Measurements from ENCODE around the gene ROBO1. TPM values are rescaled to one million over a fixed set of nuclear protein-coding genes. Genes with fewer than 3 reads are reported as not detected.

The ROBO1 gene
- polyA plus RNA-seq, 1 donor, result 16.2 TPM

DNA sequence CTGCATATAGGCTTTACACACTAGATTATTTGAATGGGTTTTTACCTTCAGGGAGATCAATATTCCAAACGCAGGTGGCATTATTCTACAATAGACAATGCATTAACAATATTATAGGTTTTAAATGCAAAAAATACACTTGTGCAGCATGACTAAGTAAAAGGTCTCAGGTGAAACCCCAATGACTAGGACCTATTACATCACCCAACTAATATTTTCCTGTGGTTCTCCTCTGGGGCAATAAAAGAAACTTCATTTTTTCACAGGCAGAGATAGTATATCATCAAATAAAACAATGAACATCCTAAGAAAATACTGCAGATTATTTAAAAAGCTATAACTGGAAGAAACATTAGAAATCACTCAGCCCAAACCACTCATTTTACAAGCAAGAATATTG lies 375.3 kb downstream of the ROBO1 start:
- no peaks in the 10 kb centered on the region for H3K9me3 ChIP-seq (ENCODE audit: control insufficient read depth, low read depth, low read length)
- H3K27ac ChIP-seq (ENCODE audit: low read length), result no peak overlapping the region
- no peak for DNase-seq
- no peaks in the 10 kb centered on the region for H3K36me3 ChIP-seq (ENCODE audit: control insufficient read depth, insufficient read depth, low read length)
- no CpG with 5 or more reads among the region's 1 CpG for WGBS (ENCODE audit: insufficient coverage, low lambda C conversion rate)
- H3K27me3 ChIP-seq (ENCODE audit: control insufficient read depth, insufficient read depth, low read length), result no peaks in the 10 kb centered on the region
- H3K4me1 ChIP-seq (ENCODE audit: control insufficient read depth, insufficient read depth, low read length), result no peaks in the 10 kb centered on the region
- no peak overlapping the region for H3K4me3 ChIP-seq (ENCODE audit: low read length)

DNA sequence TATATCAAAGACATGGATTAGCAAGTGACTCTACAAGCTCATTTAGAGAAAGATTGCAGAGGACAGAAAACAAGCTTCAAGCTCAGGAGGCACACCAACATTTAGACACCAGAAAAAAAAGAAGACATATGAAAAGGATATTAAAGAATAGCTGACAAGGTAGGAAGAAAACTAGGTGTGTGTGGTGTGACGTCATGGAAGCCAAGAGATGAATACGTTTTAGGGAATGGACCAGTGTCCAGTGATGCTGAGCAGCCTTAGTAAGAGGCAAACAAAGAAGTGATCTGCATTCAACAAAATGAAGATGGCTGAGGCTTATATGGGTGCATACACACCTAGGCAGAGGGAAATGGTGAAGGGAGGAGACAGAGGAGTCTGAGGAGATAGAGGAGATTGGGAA lies 377.4 kb downstream of the ROBO1 start:
- no peaks in the 10 kb centered on the region for H3K36me3 ChIP-seq (ENCODE audit: control insufficient read depth, insufficient read depth, low read length)
- no peak overlapping the region for H3K27ac ChIP-seq (ENCODE audit: low read length)
- no peaks in the 10 kb centered on the region for H3K4me1 ChIP-seq (ENCODE audit: control insufficient read depth, insufficient read depth, low read length)
- WGBS (ENCODE audit: insufficient coverage, low lambda C conversion rate), result 80% methylated on average over 1 of the region's 2 CpGs
- no peak overlapping the region for H3K4me3 ChIP-seq (ENCODE audit: low read length)
- no peak for DNase-seq
- no peaks in the 10 kb centered on the region for H3K9me3 ChIP-seq (ENCODE audit: control insufficient read depth, low read depth, low read length)
- no peaks in the 10 kb centered on the region for H3K27me3 ChIP-seq (ENCODE audit: control insufficient read depth, insufficient read depth, low read length)

DNA sequence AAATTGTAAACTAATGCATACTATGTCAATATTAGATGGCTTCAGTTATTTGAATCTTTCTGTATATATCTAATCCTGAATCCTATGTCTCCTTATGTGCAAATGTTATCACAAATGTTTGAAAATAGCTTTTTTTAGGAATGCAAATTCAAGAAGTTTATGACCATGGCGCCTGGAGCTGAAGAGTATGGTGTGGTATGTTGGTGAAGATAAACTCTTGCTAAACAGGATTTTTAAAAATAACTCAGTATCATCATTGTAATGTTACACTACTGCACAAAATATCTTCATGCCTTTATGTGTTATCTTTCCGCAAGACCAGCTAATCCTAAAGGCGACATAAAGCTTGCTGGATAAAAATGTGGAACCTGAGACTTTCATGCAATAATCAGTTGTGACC lies 382.6 kb downstream of the ROBO1 start:
- H3K27ac ChIP-seq (ENCODE audit: low read length), result no peak overlapping the region
- no peaks in the 10 kb centered on the region for H3K4me1 ChIP-seq (ENCODE audit: control insufficient read depth, insufficient read depth, low read length)
- no peaks in the 10 kb centered on the region for H3K36me3 ChIP-seq (ENCODE audit: control insufficient read depth, insufficient read depth, low read length)
- 79% methylated on average over 2 of the region's 3 CpGs for WGBS (ENCODE audit: insufficient coverage, low lambda C conversion rate)
- H3K4me3 ChIP-seq (ENCODE audit: low read length), result no peak overlapping the region
- no peaks in the 10 kb centered on the region for H3K9me3 ChIP-seq (ENCODE audit: control insufficient read depth, low read depth, low read length)
- H3K27me3 ChIP-seq (ENCODE audit: control insufficient read depth, insufficient read depth, low read length), result no peaks in the 10 kb centered on the region
- DNase-seq, result no peak

DNA sequence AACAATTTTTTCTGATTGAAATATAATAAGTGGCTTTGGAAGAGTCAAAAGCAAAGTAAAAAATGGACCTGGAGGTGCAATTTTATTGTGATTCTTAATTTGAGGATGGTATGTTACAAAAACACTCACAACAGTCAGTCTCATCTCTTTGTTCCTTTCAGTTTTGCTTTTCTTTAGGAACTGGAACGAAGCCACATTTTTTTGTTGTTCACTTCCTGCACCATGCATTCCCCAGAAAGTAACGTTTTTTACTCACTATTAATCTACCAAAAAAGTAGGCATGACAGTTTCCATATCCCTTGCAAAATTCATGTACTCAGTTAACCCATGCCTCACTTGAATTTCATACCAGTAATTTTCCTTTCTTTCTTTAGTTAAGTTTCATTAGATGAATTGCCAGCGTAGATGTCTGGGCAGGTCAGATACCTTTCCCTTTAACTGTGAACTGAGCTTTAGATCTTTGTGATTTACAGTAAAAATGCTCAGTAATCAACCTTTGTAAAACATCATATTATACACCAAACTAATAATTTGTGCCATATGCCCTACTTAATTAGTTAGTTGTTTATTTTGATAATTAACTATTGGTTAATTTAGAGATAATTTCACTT lies 384.3 kb downstream of the ROBO1 start:
- DNase-seq, result no peak
- Histone ChIP-seq H3K4me3 (ENCODE audit: low read length) (no peak overlapping the region), H3K27me3 (ENCODE audit: control insufficient read depth, insufficient read depth, low read length) (no peaks in the 10 kb centered on the region), H3K4me1 (ENCODE audit: control insufficient read depth, insufficient read depth, low read length) (no peaks in the 10 kb centered on the region), H3K27ac (ENCODE audit: low read length) (no peak overlapping the region), H3K36me3 (ENCODE audit: control insufficient read depth, insufficient read depth, low read length) (no peaks in the 10 kb centered on the region), H3K9me3 (ENCODE audit: control insufficient read depth, low read depth, low read length) (no peaks in the 10 kb centered on the region)
- 43% methylated on average over 1 of the region's 3 CpGs for WGBS (ENCODE audit: insufficient coverage, low lambda C conversion rate)

DNA sequence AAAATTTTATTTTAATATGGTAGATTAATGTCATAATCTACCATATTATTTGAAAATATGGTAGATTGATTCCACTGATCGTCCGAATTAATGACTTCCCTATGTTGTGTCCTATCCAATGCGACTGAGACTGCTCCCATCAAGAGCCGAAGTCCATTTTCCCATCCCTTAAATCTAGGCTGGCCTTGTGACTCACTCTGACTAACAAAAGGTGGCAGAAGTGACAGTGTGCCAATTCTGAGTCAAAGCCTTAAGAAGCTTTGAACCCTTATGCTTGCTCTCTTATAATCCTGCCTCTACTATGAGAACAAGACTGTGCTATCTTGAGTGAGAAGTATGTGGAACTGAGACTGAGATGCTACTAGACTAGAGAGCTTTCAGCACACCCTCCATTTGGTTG lies 387.2 kb downstream of the ROBO1 start:
- no CpG with 5 or more reads among the region's 4 CpGs for WGBS (ENCODE audit: insufficient coverage, low lambda C conversion rate)

DNA sequence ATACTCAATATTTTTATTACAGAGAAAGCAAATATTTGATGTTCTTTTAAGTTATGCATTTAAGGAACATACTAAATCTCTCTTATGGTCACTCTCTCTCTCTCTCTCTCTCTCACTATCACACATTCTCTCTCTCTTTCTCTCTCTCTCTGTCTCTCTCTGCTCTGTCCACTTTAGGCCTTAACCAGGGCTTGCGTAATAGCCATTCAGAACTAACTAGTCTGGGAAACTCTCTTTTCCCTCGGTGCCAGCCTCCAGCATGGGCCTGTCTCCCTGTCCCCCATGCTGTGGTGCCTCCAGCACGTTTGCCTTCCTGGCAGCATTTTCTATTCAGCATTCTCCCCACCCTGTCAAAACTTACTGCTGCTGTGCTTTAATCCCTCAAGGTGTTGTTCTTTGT lies 389.7 kb downstream of the ROBO1 start:
- 85% methylated on average over 3 of the region's 3 CpGs for WGBS (ENCODE audit: insufficient coverage, low lambda C conversion rate)
- H3K4me1 ChIP-seq (ENCODE audit: control insufficient read depth, insufficient read depth, low read length), result no peaks in the 10 kb centered on the region
- DNase-seq, result no peak
- H3K4me3 ChIP-seq (ENCODE audit: low read length), result no peak overlapping the region
- no peak overlapping the region for H3K27ac ChIP-seq (ENCODE audit: low read length)
- no peaks in the 10 kb centered on the region for H3K27me3 ChIP-seq (ENCODE audit: control insufficient read depth, insufficient read depth, low read length)
- H3K9me3 ChIP-seq (ENCODE audit: control insufficient read depth, low read depth, low read length), result no peaks in the 10 kb centered on the region
- H3K36me3 ChIP-seq (ENCODE audit: control insufficient read depth, insufficient read depth, low read length), result no peaks in the 10 kb centered on the region

More for the DNA sequence above, 387.2 kb downstream of the ROBO1 start:
- Histone ChIP-seq H3K27ac (ENCODE audit: low read length) (no peak overlapping the region), H3K4me3 (ENCODE audit: low read length) (no peak overlapping the region), H3K27me3 (ENCODE audit: control insufficient read depth, insufficient read depth, low read length) (no peaks in the 10 kb centered on the region), H3K36me3 (ENCODE audit: control insufficient read depth, insufficient read depth, low read length) (no peaks in the 10 kb centered on the region), H3K9me3 (ENCODE audit: control insufficient read depth, low read depth, low read length) (no peaks in the 10 kb centered on the region), H3K4me1 (ENCODE audit: control insufficient read depth, insufficient read depth, low read length) (no peaks in the 10 kb centered on the region)
- no peak for DNase-seq

DNA sequence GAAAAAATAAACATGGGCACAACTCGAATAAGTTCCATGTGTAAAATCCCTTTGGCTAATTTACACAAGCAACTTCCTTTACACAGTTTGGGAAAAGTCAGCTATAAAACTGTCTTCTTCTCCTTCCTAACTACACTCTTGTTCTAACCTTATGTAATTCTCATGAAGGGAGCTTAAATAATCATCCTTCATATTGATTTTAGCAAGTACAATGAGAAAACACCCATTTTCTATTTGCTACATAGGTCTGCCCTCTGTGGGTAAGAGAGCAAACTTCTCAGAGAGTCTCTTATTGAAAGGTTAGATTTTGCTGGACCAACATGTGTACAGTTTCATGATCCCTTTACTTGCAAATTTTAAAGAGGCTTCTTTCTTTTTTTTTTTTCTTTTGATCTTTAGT lies 398.5 kb downstream of the ROBO1 start:
- Histone ChIP-seq H3K27ac (ENCODE audit: low read length) (no peak overlapping the region), H3K9me3 (ENCODE audit: control insufficient read depth, low read depth, low read length) (no peaks in the 10 kb centered on the region), H3K36me3 (ENCODE audit: control insufficient read depth, insufficient read depth, low read length) (no peaks in the 10 kb centered on the region), H3K4me3 (ENCODE audit: low read length) (no peak overlapping the region), H3K27me3 (ENCODE audit: control insufficient read depth, insufficient read depth, low read length) (no peaks in the 10 kb centered on the region), H3K4me1 (ENCODE audit: control insufficient read depth, insufficient read depth, low read length) (no peaks in the 10 kb centered on the region)
- DNase-seq, result no peak
- no CpG with 5 or more reads among the region's 1 CpG for WGBS (ENCODE audit: insufficient coverage, low lambda C conversion rate)

DNA sequence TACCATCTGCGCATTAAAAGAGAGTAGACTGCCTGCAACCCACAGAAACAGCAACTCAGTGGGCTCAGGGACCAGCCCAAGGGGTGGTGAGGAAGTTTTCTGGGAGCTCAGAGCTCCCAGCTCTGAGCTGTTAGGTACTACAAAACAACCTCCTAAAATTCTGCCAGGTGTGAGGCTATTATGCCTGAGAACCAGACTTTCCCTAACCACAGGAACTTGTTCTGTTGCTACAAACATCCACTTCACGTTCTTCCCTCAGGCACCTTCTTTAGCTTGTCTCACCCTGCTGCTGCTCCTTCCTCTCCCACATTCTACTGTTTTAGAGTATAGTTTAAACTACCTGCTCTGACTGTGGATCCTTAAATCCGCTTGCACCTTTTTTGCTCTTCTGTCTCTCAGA lies 399.4 kb downstream of the ROBO1 start:
- H3K9me3 ChIP-seq (ENCODE audit: control insufficient read depth, low read depth, low read length), result no peaks in the 10 kb centered on the region
- no peak overlapping the region for H3K27ac ChIP-seq (ENCODE audit: low read length)
- no peaks in the 10 kb centered on the region for H3K4me1 ChIP-seq (ENCODE audit: control insufficient read depth, insufficient read depth, low read length)
- H3K36me3 ChIP-seq (ENCODE audit: control insufficient read depth, insufficient read depth, low read length), result no peaks in the 10 kb centered on the region
- 66% methylated on average over 3 of the region's 3 CpGs for WGBS (ENCODE audit: insufficient coverage, low lambda C conversion rate)
- no peaks in the 10 kb centered on the region for H3K27me3 ChIP-seq (ENCODE audit: control insufficient read depth, insufficient read depth, low read length)
- no peak for DNase-seq
- no peak overlapping the region for H3K4me3 ChIP-seq (ENCODE audit: low read length)

DNA sequence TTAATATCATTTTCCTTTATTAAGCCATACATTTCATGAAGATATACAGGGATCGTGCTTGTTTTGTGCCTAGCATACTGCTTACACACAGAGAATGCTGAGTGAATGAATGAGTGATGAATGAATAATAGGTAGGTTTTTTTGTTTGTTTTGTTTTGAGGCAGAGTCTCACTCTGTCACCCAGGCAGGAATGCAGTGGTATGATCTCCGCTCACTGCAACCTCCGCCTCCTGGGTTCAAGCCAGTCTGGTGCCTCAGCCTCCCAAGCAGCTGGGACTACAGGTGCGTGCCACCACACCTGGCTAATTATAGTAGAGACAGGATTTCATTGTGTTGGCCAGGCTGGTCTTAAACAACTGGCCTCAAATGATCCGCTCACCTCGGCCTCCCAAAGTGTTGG lies 400.0 kb downstream of the ROBO1 start:
- no peaks in the 10 kb centered on the region for H3K36me3 ChIP-seq (ENCODE audit: control insufficient read depth, insufficient read depth, low read length)
- H3K27me3 ChIP-seq (ENCODE audit: control insufficient read depth, insufficient read depth, low read length), result no peaks in the 10 kb centered on the region
- no peaks in the 10 kb centered on the region for H3K4me1 ChIP-seq (ENCODE audit: control insufficient read depth, insufficient read depth, low read length)
- DNase-seq, result no peak
- no peaks in the 10 kb centered on the region for H3K9me3 ChIP-seq (ENCODE audit: control insufficient read depth, low read depth, low read length)
- WGBS (ENCODE audit: insufficient coverage, low lambda C conversion rate), result no CpG with 5 or more reads among the region's 6 CpGs
- no peak overlapping the region for H3K27ac ChIP-seq (ENCODE audit: low read length)
- no peak overlapping the region for H3K4me3 ChIP-seq (ENCODE audit: low read length)

DNA sequence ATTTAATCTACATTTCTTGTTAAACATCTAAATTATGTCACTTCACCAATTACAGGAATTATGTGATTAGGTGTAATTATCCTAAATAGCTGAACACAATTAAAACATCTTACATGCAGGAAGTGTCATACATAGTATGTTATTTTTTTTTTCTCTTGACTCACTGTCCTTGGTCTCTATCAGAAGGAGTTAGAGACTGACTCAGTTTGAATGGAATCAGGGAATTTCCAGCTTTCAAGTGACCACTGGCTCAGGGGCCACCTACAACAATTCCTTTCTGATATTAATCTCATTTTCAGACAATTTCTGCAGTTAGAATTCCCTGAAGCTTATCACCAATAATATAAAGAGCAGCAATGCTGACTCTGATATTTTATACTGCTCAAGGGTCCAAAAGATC lies 400.7 kb downstream of the ROBO1 start:
- no peak overlapping the region for H3K27ac ChIP-seq (ENCODE audit: low read length)

DNA sequence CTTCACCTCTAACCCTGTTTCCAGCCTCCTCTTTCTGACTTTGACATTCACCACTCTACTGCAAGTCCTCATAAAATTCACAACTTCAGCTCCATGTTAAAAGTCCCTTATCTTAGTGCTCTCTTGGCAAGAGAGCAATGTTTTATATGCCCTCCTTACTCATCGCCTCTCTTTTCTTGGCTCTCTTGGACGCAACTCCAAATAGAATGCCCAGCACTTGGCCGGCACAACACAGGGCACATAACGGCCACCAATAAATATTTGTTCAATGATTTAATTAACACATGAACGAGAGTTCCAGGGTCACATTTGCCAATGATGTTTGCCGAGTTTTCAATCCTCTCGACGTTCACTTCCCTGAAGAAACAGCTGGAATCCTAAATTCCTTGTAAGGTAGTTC lies 401.4 kb downstream of the ROBO1 start:
- no peak for DNase-seq
- no peaks in the 10 kb centered on the region for H3K9me3 ChIP-seq (ENCODE audit: control insufficient read depth, low read depth, low read length)
- no peaks in the 10 kb centered on the region for H3K27me3 ChIP-seq (ENCODE audit: control insufficient read depth, insufficient read depth, low read length)
- no peak overlapping the region for H3K4me3 ChIP-seq (ENCODE audit: low read length)
- no peak overlapping the region for H3K27ac ChIP-seq (ENCODE audit: low read length)
- no peaks in the 10 kb centered on the region for H3K4me1 ChIP-seq (ENCODE audit: control insufficient read depth, insufficient read depth, low read length)
- 85% methylated on average over 4 of the region's 8 CpGs for WGBS (ENCODE audit: insufficient coverage, low lambda C conversion rate)
- no peaks in the 10 kb centered on the region for H3K36me3 ChIP-seq (ENCODE audit: control insufficient read depth, insufficient read depth, low read length)

More for the DNA sequence above, 400.7 kb downstream of the ROBO1 start:
- Histone ChIP-seq H3K4me3 (ENCODE audit: low read length) (no peak overlapping the region), H3K36me3 (ENCODE audit: control insufficient read depth, insufficient read depth, low read length) (no peaks in the 10 kb centered on the region), H3K9me3 (ENCODE audit: control insufficient read depth, low read depth, low read length) (no peaks in the 10 kb centered on the region), H3K27me3 (ENCODE audit: control insufficient read depth, insufficient read depth, low read length) (no peaks in the 10 kb centered on the region), H3K4me1 (ENCODE audit: control insufficient read depth, insufficient read depth, low read length) (no peaks in the 10 kb centered on the region)
- DNase-seq, result no peak
